HG03439 (cell line): Measurements from ENCODE around the gene GREB1.
A peak's percentile ranks its signal among the peaks of the same experiment; 100 is the strongest.

Experiments
- ATAC-seq: cut with Tn5 transposase; IDR thresholded peaks from one replicate; pipeline ENCODE4 v1.9.1; 2021; ENCODE audit warnings: mild to moderate bottlenecking, moderate library complexity; ENCODE audit not compliant: unreplicated experiment

The GREB1 gene

GRCh38 chr2:11679016-11679415 lies 145.2 kb downstream of the GREB1 start:
- ATAC-seq: no peak

DNA sequence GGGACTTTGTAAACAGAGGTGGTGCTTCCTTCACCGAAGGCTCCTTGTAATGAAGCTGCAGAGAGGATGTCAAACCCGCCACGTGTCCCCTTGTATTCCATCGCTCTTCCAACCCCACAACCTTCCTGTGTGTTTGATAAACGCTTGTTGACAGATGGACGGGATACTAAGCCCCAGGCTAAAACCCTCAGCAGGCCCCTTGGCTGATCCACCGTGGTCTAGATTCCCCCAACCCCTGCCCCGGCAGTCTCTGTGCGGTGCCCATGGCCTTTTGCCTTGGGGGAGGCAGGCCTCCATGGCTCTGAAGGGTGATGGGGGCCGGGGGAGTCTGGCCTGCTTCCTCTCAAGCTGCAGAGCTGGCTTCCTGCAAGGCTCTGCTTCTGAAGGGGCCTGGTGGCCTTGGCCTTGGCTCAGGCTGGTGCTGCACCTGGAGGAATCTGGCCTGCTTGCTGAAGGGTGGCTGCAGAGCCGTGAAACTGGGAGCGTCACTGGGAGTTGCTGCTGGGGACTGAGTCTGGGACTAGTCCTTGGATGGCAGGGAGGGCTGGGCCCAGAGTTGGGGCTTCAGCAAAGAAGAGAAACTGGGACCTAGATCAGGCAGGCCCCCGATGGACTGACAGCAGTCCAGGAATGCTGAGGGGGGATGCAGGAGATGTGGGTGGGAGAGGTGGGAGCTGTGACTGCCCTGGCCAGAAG lies 145.8 kb downstream of the GREB1 start:
- no peak for ATAC-seq

GRCh38 chr2:11680182-11680900 lies 146.5 kb downstream of the GREB1 start:
- no peak for ATAC-seq

GRCh38 chr2:11680901-11681721 lies 147.3 kb downstream of the GREB1 start:
- ATAC-seq: no peak

- ATAC-seq: no peak
These were observed 148.1 kb downstream of the GREB1 start for GRCh38 chr2:11681722-11682589.

DNA sequence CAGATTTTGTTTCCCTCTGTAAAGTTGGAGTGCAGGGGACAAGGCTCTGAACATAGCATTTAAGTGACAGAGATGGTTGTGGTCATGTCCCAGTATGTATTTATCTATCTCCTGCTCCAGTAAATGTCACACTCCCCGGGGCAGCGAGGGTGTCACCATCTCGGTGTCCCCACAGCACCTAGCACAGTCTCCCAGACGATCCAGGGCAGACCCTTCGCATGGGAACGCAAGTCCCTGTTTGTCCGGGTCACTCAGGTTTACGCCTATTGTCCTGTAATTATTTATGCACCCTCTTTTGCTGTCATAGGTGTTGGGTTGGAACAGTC lies 148.7 kb downstream of the GREB1 start:
- no peak for ATAC-seq

DNA sequence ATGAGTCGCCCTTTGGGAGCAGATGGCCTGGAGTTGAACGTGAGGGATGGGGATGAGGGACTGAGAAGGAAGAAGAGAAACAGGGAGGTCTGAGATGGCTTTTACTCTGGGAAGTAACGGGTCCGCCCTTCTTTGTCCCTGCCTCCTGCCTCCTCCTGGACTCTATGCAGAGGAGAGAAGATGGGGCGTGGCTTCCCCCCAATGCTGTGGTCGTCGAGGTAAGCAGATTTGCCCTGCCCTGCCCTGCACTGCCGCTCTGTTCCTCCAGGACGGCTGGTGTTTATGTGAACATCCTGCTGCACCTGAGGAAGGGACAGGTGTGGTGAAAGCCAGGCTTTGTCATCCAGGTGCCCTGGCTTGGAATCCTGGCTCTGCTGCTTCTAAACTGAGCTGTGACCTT lies 149.6 kb downstream of the GREB1 start:
- no peak for ATAC-seq

DNA sequence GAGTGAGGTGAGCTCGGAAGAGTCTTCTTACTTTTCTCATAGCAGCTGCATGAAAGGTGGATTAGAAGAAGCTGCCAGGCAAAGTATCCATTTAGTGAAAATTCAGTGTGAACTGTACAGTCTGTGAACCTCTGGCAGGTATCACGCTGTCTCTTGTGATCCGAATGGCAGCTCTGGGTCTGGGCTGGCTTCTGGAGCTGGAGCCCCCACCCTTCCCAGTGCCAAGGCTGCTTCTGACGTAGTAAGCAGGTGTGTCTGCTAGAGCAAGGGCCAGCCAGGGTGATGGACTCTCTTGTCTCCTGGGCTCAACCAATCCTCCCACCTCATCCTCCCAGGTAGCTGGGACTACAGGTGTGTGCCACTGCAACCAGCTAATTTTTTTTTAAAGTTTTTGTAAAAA lies 150.1 kb downstream of the GREB1 start:
- ATAC-seq: no peak

DNA sequence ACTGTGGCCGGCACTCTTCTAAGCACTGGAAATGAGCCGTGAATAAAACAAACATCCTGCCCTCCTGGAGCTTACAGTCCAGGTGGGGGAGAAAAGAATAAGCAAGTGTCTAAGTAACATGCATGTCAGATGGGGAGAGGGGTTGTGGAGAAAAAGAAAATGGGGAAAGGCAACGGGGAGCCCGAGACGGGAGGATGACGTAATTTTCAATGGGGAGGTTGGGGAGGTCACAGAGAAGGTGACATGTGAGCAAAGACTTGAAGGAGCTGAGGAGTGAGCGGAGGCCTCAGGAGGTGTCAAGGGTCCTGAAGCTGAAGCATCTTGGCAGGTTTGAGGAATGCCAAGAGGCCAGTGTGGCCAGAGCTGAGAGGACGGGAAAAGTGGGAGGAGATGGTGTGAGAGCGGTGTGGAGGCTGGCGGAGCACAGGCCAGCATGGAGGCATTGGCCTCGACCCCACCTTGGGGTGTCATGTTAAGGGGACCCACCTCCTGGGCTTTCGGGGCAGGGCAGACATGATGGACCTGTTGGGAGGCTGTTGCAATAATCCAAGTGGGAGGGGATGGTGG lies 151.1 kb downstream of the GREB1 start:
- no peak for ATAC-seq

DNA sequence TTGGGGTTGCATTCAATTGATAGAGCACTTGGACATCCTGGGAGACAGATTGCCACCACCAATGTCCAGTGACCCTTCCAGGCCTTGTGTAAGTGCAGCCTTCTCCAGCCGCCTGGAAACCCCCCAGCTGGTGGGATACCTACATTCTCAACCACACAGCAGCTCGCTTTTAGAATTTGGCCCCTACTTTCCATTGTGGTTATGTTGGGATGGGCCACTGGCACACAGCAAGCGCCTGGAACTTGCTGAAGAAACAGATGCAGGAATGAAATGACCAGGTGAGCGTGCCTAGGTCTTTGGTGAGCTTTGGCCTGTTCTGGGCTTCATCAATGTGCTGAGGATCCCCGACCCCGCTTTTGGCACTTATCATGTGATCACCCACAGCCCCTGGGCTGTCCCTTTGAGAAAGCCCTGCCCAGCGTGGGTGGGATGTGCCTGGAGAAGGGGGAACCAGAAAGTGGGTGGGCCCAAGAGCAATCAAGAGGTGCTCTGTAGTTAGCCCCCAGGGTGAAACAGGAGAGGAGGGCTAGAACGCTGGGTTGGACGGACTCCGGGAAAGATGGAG lies 152.1 kb downstream of the GREB1 start:
- no peak for ATAC-seq

DNA sequence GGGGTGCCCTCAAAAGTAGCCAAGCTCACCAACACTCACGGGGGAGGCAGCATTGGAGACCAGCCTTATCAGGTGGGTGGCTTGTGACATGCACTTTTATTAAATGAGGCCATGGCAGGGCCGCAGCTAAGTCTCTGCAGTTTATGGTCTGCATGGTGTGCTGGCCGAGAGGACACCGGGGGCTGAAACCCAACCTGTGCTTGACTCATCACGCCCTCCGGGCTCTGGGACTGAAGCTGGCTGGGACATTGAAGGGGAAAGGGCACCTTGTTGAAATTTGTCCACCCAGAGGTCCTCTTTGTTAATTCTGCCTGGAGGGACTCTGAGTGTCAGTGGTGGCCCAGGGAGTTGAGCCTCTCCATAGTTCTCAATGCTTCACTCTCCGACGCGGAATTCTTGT lies 153.9 kb downstream of the GREB1 start:
- ATAC-seq: no peak

GRCh38 chr2:11688222-11689069 lies 154.6 kb downstream of the GREB1 start:
- peak; percentile 80 for ATAC-seq

DNA sequence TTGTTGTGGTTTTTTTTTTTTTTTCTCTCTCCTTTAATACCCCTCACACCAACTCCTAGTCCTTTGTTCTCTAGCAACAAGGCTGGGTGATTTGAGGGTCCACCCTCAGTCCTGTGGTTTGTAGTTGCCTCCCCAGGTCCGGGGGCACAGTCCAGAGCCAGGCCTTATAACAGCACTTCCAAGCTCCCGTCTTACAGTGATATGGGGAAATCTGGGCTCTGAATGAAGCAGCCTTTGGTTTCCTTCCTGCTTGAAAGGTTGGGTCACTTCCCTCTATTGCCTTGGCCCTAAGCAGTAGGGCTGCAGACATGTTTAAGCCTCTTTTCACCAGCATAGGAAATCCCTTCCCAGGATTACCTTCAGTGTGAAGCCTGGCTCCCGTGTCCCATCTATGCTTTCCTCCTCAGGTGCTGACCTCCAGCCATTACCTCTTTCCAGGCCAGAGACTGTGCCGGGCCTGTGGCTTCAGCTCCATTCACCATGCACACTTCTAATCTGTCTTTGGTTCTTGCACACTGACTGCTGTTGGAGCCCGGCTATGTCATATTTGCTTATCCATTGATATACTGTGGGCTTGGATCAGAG lies 157.3 kb downstream of the GREB1 start:
- ATAC-seq: no peak
